SU-DHL-6 (cell line): ENCODE results near the gene KDSR.

Source experiments
- H2AFZ ChIP-seq: fragments of 200-600 bp; sonication (generic); 2 replicates; pipeline ENCODE4 v1.6.1; 2014; ENCODE audit warnings: low read depth, mild to moderate bottlenecking, moderate library complexity, mixed read lengths, antibody characterized with exemption, low read length; ENCODE audit not compliant: severe bottlenecking
- H3F3A ChIP-seq: fragments of 200-600 bp; shearing (Covaris generic); 2 replicates; pipeline ENCODE4 v1.6.0; 2016; ENCODE audit warnings: antibody characterized with exemption, mild to moderate bottlenecking; ENCODE audit not compliant: insufficient read depth
- H3K27ac ChIP-seq: fragments of 200-600 bp; sonication (generic); 2 replicates; pipeline ENCODE4 v1.5.1; 2016; ENCODE audit warnings: low read depth, mild to moderate bottlenecking, low read length, moderate library complexity, mixed read lengths
- H3K27me3 ChIP-seq: fragments of 200-600 bp; sonication (generic), shearing (Covaris generic); 2 replicates; pipeline ENCODE4 v1.6.0; 2014; ENCODE audit warnings: mild to moderate bottlenecking, low read length
- H3K36me3 ChIP-seq: fragments of 200-600 bp; sonication (generic); 2 replicates; pipeline ENCODE4 v1.6.1; 2014; ENCODE audit warnings: mild to moderate bottlenecking, low read length, mixed read lengths
- H3K4me2 ChIP-seq: fragments of 300-600, 200-600 bp; shearing (Covaris generic), sonication (generic); 2 replicates; pipeline ENCODE4 v1.6.0; 2014; ENCODE audit warnings: low read length, low read depth, mild to moderate bottlenecking; ENCODE audit not compliant: poor library complexity, severe bottlenecking
- H3K4me3 ChIP-seq: fragments of 200-600 bp; sonication (generic); 2 replicates; pipeline ENCODE4 v1.5.1; 2014; ENCODE audit warnings: antibody characterized with exemption, low read length, mild to moderate bottlenecking, mixed read lengths; ENCODE audit not compliant: insufficient read depth, poor library complexity, severe bottlenecking
- H3K79me2 ChIP-seq: fragments of 200-600 bp; sonication (generic); 2 replicates; pipeline ENCODE4 v1.6.1; 2014; ENCODE audit warnings: mild to moderate bottlenecking, low read length, moderate library complexity; ENCODE audit not compliant: insufficient read depth
- H3K9ac ChIP-seq: fragments of 200-600 bp; sonication (generic); 2 replicates; pipeline ENCODE4 v1.7.0; 2014; ENCODE audit warnings: mild to moderate bottlenecking, low read length
- H3K9me2 ChIP-seq: fragments of 200-600 bp; sonication (generic); replicated peaks from 2 replicates; pipeline ENCODE4 v1.6.1; 2014; ENCODE audit warnings: low read length; ENCODE audit not compliant: insufficient read depth
- H3K9me3 ChIP-seq: fragments of 200-600 bp; sonication (generic); 2 replicates; pipeline ENCODE4 v1.6.1; 2014; ENCODE audit warnings: low read length, mixed read lengths; ENCODE audit not compliant: insufficient read depth
- H4K20me1 ChIP-seq: fragments of 200-600 bp; sonication (generic); 2 replicates; pipeline ENCODE4 v1.6.1; 2014; ENCODE audit warnings: low read depth, mild to moderate bottlenecking, antibody characterized with exemption, low read length, moderate library complexity, mixed read lengths
- EZH2phosphoT487 ChIP-seq: fragments of 200-600 bp; sonication (generic), shearing (Covaris generic); conservative IDR thresholded peaks from 2 replicates; pipeline ENCODE4 v1.6.1; 2018; ENCODE audit warnings: mild to moderate bottlenecking, antibody characterized with exemption, low read length, moderate library complexity, mixed read lengths
- TF ChIP-seq, protein P1 (sequence below): fragments of 200-600 bp; sonication (generic); IDR thresholded peaks from one replicate; pipeline ENCODE4 v1.5.1; 2017; ENCODE audit warnings: antibody characterized with exemption, mild to moderate bottlenecking, low read length, moderate library complexity; ENCODE audit not compliant: insufficient read depth, poor library complexity, severe bottlenecking

The KDSR gene

DNA sequence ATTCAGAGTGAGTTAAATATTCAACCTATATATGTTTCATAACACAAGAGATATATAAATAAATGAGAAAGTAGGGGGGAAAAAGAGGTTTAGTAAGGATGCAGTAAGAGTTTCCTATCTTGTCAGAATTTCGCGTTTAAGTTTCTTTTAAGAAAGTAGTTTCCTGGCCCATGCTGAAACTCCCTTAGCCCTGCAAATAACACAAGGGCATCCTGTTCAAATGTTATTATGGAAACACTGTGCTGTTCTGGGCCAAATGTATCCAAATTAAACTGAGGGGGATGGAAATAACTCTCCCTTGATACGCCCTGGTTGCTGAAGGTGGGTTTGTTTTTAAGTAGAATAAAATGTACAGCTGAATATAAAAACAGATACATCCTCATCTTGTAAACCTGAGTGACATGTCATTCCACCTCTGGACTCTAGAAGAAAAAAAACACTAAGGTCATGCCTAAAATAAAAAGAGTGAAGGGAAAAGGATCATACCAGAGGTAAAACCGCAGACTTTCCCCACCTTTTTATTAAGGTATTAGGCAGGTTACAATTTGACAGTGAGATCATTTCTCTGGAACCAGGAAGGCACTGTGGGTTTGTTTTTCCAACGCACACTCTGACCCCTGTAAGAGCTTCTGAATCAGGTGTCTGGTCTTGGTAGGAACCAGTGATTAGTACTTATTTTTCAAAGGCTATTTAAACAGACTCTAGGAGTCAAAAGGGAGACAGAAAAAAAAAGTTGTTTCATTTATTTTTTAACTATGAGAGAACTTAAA, 64.2 kb downstream of the KDSR start:
- no peaks in the 10 kb centered on the region for H3K27me3 ChIP-seq
- peaks cover 23% of the 10 kb centered on the region for H3K36me3 ChIP-seq
- no peak overlapping the region for H3K4me2 ChIP-seq
- H3K9ac ChIP-seq = no peak overlapping the region
- H4K20me1 ChIP-seq = peaks cover 35% of the 10 kb centered on the region
- TF ChIP-seq, protein P1, sequence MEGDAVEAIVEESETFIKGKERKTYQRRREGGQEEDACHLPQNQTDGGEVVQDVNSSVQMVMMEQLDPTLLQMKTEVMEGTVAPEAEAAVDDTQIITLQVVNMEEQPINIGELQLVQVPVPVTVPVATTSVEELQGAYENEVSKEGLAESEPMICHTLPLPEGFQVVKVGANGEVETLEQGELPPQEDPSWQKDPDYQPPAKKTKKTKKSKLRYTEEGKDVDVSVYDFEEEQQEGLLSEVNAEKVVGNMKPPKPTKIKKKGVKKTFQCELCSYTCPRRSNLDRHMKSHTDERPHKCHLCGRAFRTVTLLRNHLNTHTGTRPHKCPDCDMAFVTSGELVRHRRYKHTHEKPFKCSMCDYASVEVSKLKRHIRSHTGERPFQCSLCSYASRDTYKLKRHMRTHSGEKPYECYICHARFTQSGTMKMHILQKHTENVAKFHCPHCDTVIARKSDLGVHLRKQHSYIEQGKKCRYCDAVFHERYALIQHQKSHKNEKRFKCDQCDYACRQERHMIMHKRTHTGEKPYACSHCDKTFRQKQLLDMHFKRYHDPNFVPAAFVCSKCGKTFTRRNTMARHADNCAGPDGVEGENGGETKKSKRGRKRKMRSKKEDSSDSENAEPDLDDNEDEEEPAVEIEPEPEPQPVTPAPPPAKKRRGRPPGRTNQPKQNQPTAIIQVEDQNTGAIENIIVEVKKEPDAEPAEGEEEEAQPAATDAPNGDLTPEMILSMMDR = no peak
- TF ChIP-seq EZH2phosphoT487 = no peak
- no peak overlapping the region for H3K4me3 ChIP-seq
- H3K9me2 ChIP-seq = no peaks in the 10 kb centered on the region
- peaks cover 19% of the 10 kb centered on the region; the same call in 1 of the 2 replicates for H3F3A ChIP-seq
- H3K79me2 ChIP-seq = peaks cover 100% of the 10 kb centered on the region
- no peaks in the 10 kb centered on the region for H3K9me3 ChIP-seq
- H3K27ac ChIP-seq = peak overlapping the region; percentile 27; the same call in 1 of the 2 replicates
- H2AFZ ChIP-seq = no peak overlapping the region

DNA sequence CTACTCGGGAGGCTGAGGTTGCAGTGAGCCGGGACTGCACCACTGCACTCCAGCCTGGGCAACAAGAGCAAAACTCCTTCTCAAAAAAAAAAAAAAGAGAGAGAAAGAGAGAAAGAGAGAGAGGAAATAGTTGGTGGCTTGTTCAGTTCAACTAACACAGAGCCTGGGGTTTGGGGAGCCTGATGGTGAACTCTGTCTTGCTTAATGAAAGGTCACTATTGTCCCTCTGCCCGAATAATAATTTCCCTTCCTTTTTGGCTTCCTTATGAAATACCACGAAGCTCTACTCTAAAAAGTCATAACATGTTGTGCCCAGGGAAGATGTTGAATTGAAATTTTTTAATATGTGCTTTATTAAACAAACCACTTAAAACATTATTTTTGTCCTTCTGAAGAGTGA, 64.8 kb downstream of the KDSR start:
- Histone ChIP-seq H3K9ac (no peak overlapping the region), H3K9me3 (no peaks in the 10 kb centered on the region), H3K4me2 (no peak overlapping the region), H3K27ac (no peak overlapping the region; the same call in 1 of the 2 replicates), H3F3A (peaks cover 19% of the 10 kb centered on the region; the same call in 1 of the 2 replicates), H3K27me3 (no peaks in the 10 kb centered on the region), H3K9me2 (no peaks in the 10 kb centered on the region), H3K79me2 (peaks cover 100% of the 10 kb centered on the region), H4K20me1 (peaks cover 33% of the 10 kb centered on the region), H2AFZ (no peak overlapping the region), H3K36me3 (peaks cover 23% of the 10 kb centered on the region), H3K4me3 (no peak overlapping the region)
- no peak for TF ChIP-seq EZH2phosphoT487
- TF ChIP-seq, protein P1 = no peak

DNA sequence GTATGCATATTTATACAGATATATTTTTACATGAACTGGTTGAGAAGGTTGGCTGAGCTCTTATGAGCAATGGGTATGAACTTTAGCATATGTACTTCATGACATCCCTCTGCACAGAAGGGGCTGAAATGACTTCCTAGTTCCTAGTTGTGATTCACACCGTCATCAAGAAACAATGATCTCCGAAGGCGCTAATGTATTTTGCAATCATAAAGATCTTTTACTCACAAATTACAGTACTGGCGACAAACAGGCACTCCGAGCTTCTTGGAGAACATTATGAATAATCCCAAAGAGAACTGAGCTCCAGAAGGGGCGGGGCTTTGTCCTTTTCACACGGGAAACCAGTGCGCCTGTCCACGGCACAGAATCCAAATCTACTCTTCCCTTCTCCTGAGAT, 65.6 kb downstream of the KDSR start:
- no peaks in the 10 kb centered on the region for H3K9me2 ChIP-seq
- H3K27ac ChIP-seq = no peak overlapping the region
- H3K79me2 ChIP-seq = peaks cover 100% of the 10 kb centered on the region
- no peak overlapping the region for H3K4me2 ChIP-seq
- no peak overlapping the region for H3K9ac ChIP-seq
- no peak overlapping the region for H2AFZ ChIP-seq
- H3K36me3 ChIP-seq = peaks cover 23% of the 10 kb centered on the region
- no peak overlapping the region for H3K4me3 ChIP-seq
- peaks cover 20% of the 10 kb centered on the region; the same call in 1 of the 2 replicates for H3F3A ChIP-seq
- H4K20me1 ChIP-seq = peaks cover 29% of the 10 kb centered on the region
- no peaks in the 10 kb centered on the region for H3K27me3 ChIP-seq
- no peak for TF ChIP-seq EZH2phosphoT487
- TF ChIP-seq, protein P1 = no peak
- H3K9me3 ChIP-seq = no peaks in the 10 kb centered on the region
